ENCODE data around the gene PKIG.

GRCh38 chr20:44664131-44664530 lies 81.8 kb downstream of the PKIG start:
- TF ChIP-seq, protein P1, sequence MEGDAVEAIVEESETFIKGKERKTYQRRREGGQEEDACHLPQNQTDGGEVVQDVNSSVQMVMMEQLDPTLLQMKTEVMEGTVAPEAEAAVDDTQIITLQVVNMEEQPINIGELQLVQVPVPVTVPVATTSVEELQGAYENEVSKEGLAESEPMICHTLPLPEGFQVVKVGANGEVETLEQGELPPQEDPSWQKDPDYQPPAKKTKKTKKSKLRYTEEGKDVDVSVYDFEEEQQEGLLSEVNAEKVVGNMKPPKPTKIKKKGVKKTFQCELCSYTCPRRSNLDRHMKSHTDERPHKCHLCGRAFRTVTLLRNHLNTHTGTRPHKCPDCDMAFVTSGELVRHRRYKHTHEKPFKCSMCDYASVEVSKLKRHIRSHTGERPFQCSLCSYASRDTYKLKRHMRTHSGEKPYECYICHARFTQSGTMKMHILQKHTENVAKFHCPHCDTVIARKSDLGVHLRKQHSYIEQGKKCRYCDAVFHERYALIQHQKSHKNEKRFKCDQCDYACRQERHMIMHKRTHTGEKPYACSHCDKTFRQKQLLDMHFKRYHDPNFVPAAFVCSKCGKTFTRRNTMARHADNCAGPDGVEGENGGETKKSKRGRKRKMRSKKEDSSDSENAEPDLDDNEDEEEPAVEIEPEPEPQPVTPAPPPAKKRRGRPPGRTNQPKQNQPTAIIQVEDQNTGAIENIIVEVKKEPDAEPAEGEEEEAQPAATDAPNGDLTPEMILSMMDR (conservative IDR thresholded peaks at IDR 0.05; ENCODE audit: low read depth in 2 of 2), result no peak
- TF ChIP-seq POLR2AphosphoS5 (IDR thresholded peaks at IDR 0.05; ENCODE audit: low read depth) (no peak), EZH2 (IDR thresholded peaks at IDR 0.05; ENCODE audit: low read depth, unreplicated experiment) (no peak), ZNF331 (CRISPR knock-in tag; IDR thresholded peaks at IDR 0.05; ENCODE audit: low read depth) (no peak), EZH2phosphoT487 (IDR thresholded peaks at IDR 0.05; ENCODE audit: unreplicated experiment) (no peak)
- TF ChIP-seq, protein P2, sequence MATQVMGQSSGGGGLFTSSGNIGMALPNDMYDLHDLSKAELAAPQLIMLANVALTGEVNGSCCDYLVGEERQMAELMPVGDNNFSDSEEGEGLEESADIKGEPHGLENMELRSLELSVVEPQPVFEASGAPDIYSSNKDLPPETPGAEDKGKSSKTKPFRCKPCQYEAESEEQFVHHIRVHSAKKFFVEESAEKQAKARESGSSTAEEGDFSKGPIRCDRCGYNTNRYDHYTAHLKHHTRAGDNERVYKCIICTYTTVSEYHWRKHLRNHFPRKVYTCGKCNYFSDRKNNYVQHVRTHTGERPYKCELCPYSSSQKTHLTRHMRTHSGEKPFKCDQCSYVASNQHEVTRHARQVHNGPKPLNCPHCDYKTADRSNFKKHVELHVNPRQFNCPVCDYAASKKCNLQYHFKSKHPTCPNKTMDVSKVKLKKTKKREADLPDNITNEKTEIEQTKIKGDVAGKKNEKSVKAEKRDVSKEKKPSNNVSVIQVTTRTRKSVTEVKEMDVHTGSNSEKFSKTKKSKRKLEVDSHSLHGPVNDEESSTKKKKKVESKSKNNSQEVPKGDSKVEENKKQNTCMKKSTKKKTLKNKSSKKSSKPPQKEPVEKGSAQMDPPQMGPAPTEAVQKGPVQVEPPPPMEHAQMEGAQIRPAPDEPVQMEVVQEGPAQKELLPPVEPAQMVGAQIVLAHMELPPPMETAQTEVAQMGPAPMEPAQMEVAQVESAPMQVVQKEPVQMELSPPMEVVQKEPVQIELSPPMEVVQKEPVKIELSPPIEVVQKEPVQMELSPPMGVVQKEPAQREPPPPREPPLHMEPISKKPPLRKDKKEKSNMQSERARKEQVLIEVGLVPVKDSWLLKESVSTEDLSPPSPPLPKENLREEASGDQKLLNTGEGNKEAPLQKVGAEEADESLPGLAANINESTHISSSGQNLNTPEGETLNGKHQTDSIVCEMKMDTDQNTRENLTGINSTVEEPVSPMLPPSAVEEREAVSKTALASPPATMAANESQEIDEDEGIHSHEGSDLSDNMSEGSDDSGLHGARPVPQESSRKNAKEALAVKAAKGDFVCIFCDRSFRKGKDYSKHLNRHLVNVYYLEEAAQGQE (IDR thresholded peaks at IDR 0.05; ENCODE audit: unreplicated experiment), result no peak

All from GM23338 (cell line).